ENCODE measurements around the gene RASAL2.

DNA sequence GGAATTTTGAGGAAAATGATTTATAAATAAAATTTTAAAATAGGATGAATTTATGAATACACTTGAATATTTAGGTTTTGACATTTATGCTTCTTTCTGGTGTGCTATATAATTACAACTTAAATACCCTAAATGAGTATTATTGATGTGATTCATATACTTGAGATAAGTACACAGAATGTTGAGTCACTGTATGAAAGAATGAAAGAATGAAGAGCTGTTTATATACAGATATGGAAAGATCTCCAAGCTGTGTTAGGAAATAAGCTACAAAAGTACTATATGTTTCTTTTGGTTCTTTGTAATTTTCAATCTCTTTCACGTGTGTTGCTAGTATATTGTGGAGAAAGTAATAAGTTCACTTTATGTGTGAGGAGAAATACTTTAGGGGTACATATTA is 147.2 kb downstream of the RASAL2 start:
- TF ChIP-seq EZH2 (IDR thresholded peaks at IDR 0.05) (no peak), FOXP2 (optimal IDR thresholded peaks at IDR 0.05; ENCODE audit: control extremely low read depth, extremely low read length, insufficient read depth) (no peak)
